ENCODE results near the gene CSMD2.
"Not testable (repeated sequence)": the region's sequence is repeated elsewhere in the genome, so short reads cannot be mapped to it uniquely, and the experiment has no call there.

The CSMD2 gene

DNA sequence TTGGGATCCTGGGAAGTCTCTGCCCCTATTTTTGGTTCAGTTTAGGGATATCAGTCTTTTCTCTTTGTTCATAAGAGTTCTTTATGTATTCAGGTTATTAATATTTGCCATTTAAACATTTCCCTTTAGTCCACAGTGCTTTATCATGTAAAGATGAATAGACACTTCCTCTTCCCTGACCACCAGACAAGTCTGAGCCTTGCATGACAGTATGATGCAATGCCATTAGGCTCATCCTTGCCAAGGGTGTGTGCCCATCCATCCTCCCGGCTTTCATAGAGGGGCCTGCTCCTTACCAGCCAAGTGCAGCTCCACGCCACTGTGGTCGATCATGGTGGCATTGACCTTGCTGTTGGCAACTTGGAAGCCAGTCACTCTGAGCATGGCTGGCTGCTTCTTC lies 640.4 kb downstream of the CSMD2 start:
- H3K27me3 Mint-ChIP-seq, result peaks cover 14% of the 10 kb centered on the region
- H3K36me3 Mint-ChIP-seq (ENCODE audit: low read depth), result no peaks in the 10 kb centered on the region
- no peak for DNase-seq
- no peaks in the 10 kb centered on the region for H3K9me3 Mint-ChIP-seq
- no peak overlapping the region for H3K4me3 Mint-ChIP-seq
- H3K27ac Mint-ChIP-seq, result no peak overlapping the region
- ATAC-seq, result no peak
- H3K4me1 Mint-ChIP-seq, result no peaks in the 10 kb centered on the region

DNA sequence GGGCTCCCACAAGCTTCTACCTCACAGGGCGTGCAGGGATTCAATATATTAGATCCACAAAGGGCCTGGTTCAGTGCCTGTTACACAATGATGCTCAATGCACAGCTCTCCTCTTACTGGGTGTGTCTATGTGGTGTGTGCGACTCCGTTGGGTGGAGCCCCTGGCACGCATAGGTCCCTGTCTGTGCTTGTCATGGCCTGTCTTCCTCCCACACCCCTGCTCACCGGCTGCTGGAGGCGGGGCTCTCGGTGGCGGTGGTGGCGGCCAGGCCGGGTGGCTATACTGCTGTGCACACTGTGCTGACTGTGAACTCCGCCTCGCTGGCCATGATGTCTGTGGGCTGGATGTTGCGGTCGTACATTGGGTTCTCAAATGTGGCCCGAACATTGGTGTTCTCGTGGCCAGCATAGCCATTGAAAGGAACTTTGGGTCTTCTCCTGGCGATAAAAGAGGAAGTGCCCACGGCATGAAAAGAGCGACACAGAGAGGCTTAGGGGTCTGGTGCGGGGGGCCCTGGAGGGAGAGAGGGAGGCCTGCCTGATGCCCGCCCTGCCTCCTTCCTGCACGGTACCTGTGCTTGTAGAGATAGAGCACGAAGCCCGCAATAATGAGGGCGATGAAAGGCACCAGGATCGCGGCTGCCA lies 645.7 kb downstream of the CSMD2 start:
- Mint-ChIP-seq H3K4me1 (no peaks in the 10 kb centered on the region), H3K27me3 (peaks cover 10% of the 10 kb centered on the region), H3K36me3 (ENCODE audit: low read depth) (no peaks in the 10 kb centered on the region), H3K27ac (no peak overlapping the region), H3K4me3 (no peak overlapping the region), H3K9me3 (no peaks in the 10 kb centered on the region)
- no peak for DNase-seq
- no peak for ATAC-seq

DNA sequence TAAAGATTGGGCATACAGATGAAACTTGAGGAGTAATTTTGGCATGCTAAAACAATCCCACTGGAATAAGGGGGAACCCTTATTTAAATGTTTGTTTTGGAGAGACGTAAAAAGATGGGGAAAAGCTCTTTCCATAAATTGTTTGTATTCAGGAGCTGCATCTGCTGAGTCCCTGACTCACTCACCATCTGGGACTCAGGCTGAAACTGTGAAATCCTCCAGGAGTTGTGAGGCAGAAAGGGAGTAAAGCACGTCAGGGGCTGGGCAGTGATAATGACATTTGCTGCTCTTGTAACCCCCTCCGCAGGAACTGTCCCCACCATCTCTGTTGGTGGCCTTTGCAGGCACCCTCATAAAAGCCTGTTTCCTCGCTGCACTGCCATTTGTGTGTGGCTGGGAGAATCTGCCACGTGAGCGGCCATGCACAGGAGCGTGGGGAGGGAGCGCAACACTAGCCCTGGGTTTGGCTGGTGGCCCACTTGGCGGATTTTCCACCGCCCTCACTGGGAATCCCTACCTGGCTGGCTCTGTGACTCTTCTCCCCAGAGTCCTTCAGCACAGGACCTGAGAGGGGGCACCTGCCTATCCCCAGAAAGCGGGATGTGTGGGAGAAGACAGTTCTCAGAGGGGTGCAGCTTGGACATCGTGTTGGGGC lies 647.3 kb downstream of the CSMD2 start:
- H3K27me3 Mint-ChIP-seq, result peaks cover 11% of the 10 kb centered on the region
- H3K4me1 Mint-ChIP-seq, result no peaks in the 10 kb centered on the region
- no peaks in the 10 kb centered on the region for H3K36me3 Mint-ChIP-seq (ENCODE audit: low read depth)
- H3K4me3 Mint-ChIP-seq, result no peak overlapping the region
- H3K9me3 Mint-ChIP-seq, result no peaks in the 10 kb centered on the region
- ATAC-seq (no peak), DNase-seq (no peak)
- no peak overlapping the region for H3K27ac Mint-ChIP-seq

DNA sequence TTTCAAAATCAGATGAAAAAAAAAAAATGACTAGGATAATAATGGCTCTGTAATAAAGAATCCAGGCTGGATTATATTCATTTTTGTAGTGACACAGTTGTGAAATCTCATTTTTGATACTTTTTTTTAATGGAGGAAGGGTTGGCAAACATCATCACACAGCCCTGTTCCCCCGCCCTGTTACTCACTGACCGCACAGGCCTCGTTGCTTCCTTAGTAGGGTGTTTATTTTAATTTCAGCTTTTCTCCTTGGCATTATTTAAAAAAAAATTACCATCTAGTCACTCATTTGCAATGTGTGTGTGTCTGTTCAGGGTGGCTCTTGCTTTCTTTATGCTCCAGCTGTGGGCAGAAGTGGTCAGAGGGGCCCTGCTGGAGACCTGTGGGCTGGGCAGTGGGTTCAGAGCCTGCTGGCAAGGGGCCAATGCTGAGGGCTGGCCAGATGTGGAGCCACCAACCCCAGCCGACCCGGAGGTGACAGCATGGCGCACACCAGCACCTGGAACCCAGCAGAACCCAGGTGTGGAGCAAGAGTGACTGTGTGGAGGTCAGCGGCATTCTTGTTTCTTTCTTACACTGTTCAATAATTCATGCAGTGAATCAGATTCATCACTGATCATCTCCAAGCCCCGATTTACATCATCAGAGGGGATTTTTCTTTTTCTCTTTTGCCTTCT lies 648.0 kb downstream of the CSMD2 start:
- Mint-ChIP-seq H3K4me1 (no peaks in the 10 kb centered on the region), H3K27ac (no peak overlapping the region), H3K4me3 (no peak overlapping the region), H3K9me3 (no peaks in the 10 kb centered on the region), H3K27me3 (peaks cover 11% of the 10 kb centered on the region), H3K36me3 (ENCODE audit: low read depth) (no peaks in the 10 kb centered on the region)
- ATAC-seq (no peak), DNase-seq (no peak)

DNA sequence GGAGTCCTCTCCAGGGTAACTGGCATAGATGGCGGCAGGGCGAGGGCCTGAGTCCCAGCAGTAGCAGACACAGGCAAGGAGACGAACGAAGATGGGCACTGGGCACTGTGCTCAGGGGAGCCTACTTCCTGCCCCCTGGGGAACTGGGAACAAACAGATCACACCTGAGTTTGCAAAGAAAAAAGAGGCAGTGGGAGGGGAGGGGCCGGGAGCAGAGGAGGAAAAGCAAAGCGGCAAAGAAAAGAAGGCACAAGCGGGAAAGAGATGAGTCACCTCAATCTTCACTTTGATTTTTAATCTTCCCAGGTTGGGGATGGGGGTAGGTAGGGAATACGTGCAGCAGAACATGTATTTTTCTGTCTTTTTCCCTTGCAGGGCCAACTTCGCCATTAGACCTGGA lies 648.6 kb downstream of the CSMD2 start:
- Mint-ChIP-seq H3K4me1 (no peaks in the 10 kb centered on the region), H3K36me3 (ENCODE audit: low read depth) (no peaks in the 10 kb centered on the region), H3K27ac (no peak overlapping the region), H3K9me3 (no peaks in the 10 kb centered on the region), H3K4me3 (no peak overlapping the region), H3K27me3 (peaks cover 11% of the 10 kb centered on the region)
- no peak for ATAC-seq
- no peak for DNase-seq

DNA sequence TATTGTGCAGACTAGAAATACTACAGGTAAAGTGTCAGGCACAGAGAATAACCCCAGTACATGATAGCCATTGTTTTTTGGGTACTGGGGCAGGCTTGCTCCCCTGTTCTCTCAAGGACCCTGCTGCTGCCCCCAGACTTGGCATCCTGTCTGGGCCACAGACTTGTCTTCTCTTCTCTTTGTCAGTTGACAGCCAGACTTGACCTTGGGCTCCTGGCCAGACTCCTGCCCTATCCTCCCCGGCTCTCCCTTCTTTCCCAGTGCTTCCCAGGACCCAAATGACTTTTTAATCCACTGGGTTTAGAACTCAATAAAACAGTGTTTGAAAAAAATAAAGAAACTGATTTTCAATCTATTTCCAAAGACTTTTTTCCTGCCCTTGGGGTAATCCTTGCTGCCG lies 649.4 kb downstream of the CSMD2 start:
- ATAC-seq (no peak), DNase-seq (no peak)
- Mint-ChIP-seq H3K36me3 (ENCODE audit: low read depth) (no peaks in the 10 kb centered on the region), H3K9me3 (no peaks in the 10 kb centered on the region), H3K27ac (no peak overlapping the region), H3K27me3 (peaks cover 10% of the 10 kb centered on the region), H3K4me3 (no peak overlapping the region), H3K4me1 (no peaks in the 10 kb centered on the region)

DNA sequence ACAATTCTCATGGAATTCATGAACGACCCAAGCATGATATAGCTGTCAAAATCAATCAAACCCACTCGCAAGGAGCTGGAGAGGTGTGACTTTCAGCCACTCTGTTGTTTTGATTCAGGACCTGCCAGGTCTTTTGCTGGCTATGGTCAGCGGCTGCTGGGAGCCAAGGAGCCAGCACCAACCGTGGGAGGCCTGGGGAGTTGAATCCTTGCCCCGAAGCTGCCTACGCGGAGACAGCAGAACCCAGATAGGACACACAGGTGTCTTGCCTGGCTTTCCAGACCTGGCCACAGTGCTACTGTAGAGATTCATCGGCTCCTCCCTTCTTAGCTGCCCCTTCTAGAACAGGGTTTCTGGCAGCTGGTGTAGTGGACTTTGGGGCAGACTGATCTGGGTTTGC lies 649.9 kb downstream of the CSMD2 start:
- Mint-ChIP-seq H3K4me3 (no peak overlapping the region), H3K27me3 (peaks cover 10% of the 10 kb centered on the region), H3K4me1 (no peaks in the 10 kb centered on the region), H3K27ac (no peak overlapping the region), H3K9me3 (no peaks in the 10 kb centered on the region), H3K36me3 (ENCODE audit: low read depth) (no peaks in the 10 kb centered on the region)
- DNase-seq (no peak), ATAC-seq (no peak)

DNA sequence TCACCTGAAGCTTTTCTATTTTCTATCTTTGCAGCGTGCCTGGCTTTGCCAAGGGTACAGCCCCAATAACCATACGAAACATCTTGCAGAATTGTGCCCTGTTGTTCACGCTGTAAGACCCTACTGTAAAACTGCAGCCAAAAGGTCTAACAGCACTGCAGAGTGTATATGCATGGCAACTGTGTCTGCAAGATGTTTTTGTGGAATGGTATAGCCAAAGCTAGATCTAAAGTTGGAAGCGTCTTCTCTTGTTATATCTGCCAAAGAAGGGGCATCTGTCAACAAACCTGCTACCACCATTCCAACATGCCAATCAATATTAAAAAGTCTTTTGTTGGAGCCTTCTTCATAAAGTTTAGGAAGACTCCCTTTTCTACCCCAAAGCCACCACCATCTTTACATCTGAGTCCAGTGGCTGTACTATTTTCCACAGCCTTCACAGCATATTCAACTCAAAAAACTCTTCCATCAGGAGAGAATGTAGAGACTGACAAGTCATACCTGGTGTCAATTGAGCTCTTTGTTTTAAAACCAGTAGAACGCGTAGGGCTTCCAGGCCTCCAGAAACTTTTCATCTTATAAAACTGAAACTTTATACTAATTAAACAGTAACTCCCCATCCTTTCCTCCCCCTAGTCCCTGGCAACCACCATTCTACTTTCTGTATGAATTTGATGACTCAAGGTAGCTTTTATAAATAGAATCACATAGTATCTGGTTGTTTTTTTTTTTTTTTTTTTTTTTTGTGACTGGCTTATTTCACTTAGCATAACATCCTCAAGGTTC lies 652.6 kb downstream of the CSMD2 start:
- Mint-ChIP-seq H3K27ac (no peak overlapping the region), H3K9me3 (no peaks in the 10 kb centered on the region), H3K4me1 (no peaks in the 10 kb centered on the region), H3K36me3 (ENCODE audit: low read depth) (no peaks in the 10 kb centered on the region), H3K27me3 (peaks cover 10% of the 10 kb centered on the region), H3K4me3 (no peak overlapping the region)
- DNase-seq (no peak), ATAC-seq (no peak)

DNA sequence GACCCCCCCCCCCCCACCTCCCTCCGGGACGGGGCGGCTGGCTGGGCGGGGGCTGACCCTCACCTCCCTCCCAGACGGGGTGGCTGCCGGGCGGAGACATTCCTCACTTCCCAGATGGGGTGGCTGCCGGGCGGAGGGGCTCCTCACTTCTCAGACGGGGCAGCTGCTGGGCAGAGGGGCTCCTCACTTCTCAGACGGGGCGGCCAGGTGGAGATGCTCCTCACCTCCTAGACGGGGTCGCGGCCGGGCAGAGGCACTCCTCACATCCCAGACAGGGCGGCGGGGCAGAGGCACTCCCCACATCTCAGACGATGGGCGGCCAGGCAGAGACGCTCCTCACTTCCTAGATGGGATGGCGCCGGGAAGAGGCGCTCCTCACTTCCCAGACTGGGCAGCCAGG lies 655.8 kb downstream of the CSMD2 start:
- DNase-seq; H3K4me1 Mint-ChIP-seq; H3K9me3 Mint-ChIP-seq; H3K36me3 Mint-ChIP-seq (ENCODE audit: low read depth); H3K4me3 Mint-ChIP-seq; H3K27ac Mint-ChIP-seq; H3K27me3 Mint-ChIP-seq; ATAC-seq: not testable (repeated sequence)

DNA sequence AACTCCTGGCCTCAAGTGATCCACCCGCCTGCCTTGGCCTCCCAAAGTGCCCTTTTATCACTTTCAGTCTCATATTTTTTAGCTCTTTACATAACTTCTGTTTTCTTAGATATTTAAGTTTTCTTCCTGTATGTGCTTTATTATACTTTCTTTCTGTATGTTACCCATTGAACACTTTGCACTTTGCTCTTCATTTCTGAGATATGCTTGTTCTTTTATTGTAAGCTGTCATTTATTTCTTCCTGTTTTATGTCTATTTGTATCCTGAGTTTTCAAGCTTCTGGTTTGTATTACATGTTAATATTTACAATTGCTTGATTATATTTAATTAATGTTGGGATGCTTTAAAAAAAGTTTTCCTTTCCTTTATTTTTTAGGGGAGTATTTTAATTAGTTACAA lies 656.9 kb downstream of the CSMD2 start:
- Mint-ChIP-seq H3K9me3 (no peaks in the 10 kb centered on the region), H3K36me3 (ENCODE audit: low read depth) (no peaks in the 10 kb centered on the region), H3K4me3 (no peak overlapping the region), H3K27ac (no peak overlapping the region), H3K4me1 (no peaks in the 10 kb centered on the region), H3K27me3 (peaks cover 5% of the 10 kb centered on the region)
- DNase-seq (no peak), ATAC-seq (no peak)

DNA sequence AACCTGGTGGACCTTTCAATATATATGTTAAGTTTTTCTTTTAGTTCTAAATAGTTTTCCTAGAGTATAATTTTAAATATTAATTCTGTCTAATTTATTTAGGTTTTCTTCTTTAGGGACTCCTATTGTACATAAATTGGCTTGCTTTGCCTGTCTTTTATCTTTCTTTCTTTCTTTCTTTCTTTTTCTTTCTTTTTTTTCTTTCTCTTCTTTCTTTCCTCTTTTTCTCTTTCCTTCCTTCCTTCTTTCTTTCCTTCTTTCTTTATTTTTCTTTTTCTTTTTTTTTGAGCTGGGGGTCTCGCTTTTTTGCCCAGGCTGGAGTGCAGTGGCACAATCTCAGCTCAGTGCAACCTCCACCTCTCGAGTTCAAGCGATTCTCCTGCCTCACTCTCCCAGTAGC lies 657.4 kb downstream of the CSMD2 start:
- peaks cover 5% of the 10 kb centered on the region for H3K27me3 Mint-ChIP-seq
- no peak for ATAC-seq
- H3K4me3 Mint-ChIP-seq, result no peak overlapping the region
- H3K36me3 Mint-ChIP-seq (ENCODE audit: low read depth), result no peaks in the 10 kb centered on the region
- no peaks in the 10 kb centered on the region for H3K4me1 Mint-ChIP-seq
- no peaks in the 10 kb centered on the region for H3K9me3 Mint-ChIP-seq
- no peak overlapping the region for H3K27ac Mint-ChIP-seq
- DNase-seq, result no peak

DNA sequence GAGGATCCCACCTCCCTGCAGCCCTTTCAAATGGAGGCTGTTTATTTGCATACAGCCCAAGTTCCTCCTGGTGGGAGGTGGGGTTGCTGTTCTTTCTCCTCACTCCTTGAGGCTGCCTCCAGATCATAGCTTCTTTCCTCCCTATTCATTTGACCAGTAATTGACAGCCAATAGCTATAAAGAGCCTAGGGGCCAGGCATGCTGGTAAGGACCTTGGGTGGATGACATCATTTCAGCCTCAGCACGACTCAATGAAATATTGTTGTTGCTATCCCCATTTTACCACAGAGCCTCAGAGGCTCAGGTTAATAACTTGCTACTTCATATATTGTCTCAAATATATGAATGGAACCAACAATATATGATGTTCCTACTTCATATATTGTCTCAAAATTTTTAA lies 661.5 kb downstream of the CSMD2 start:
- Mint-ChIP-seq H3K4me3 (no peak overlapping the region), H3K9me3 (no peaks in the 10 kb centered on the region), H3K4me1 (no peaks in the 10 kb centered on the region), H3K36me3 (ENCODE audit: low read depth) (peaks cover 2% of the 10 kb centered on the region), H3K27ac (no peak overlapping the region), H3K27me3 (peaks cover 3% of the 10 kb centered on the region)
- ATAC-seq (no peak), DNase-seq (no peak)

DNA sequence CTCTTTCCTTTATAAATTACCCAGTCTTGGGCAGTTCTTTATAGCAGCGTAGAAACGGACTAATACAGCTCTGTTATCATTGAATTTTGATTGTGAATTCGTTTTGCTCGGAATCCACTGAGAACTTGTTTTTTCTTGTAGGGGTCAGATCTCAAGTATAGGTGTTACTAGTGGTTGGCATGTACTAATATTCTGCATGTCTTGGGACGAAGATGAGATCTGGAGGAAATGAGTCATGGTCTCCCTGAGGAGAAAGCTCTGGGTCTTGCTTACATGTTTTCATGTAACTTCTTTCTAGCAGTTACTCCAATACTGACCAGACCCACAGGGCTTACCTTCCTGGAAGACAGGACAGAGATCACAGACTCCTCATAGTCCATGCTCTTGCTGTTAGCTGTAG lies 662.3 kb downstream of the CSMD2 start:
- Mint-ChIP-seq H3K9me3 (peaks cover 5% of the 10 kb centered on the region), H3K4me3 (no peak overlapping the region), H3K36me3 (ENCODE audit: low read depth) (peaks cover 5% of the 10 kb centered on the region), H3K4me1 (no peaks in the 10 kb centered on the region), H3K27ac (no peak overlapping the region), H3K27me3 (no peaks in the 10 kb centered on the region)
- no peak for DNase-seq
- ATAC-seq, result no peak

DNA sequence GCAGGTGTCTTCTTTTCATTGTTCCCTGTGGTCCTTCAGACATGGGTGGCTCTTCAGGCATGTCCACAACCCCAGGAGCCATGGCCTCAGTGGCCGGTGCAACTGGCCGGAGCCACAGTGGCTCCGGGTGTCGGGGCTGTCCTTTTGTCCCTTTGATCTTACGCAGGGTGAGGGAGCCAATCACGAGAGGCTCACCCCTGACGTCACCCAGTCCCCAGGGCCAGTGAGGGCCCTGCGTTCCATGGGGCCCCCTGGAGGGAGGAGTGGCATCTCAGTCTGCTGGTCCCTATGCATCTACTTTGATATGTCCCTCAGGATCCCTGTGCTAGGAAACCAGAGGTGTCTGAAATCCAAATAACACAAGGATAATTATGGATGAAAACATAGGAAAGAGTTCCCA lies 663.3 kb downstream of the CSMD2 start:
- Mint-ChIP-seq H3K27ac (no peak overlapping the region), H3K9me3 (peaks cover 13% of the 10 kb centered on the region), H3K36me3 (ENCODE audit: low read depth) (peaks cover 5% of the 10 kb centered on the region), H3K27me3 (no peaks in the 10 kb centered on the region), H3K4me3 (no peak overlapping the region), H3K4me1 (no peaks in the 10 kb centered on the region)
- ATAC-seq (no peak), DNase-seq (no peak)

DNA sequence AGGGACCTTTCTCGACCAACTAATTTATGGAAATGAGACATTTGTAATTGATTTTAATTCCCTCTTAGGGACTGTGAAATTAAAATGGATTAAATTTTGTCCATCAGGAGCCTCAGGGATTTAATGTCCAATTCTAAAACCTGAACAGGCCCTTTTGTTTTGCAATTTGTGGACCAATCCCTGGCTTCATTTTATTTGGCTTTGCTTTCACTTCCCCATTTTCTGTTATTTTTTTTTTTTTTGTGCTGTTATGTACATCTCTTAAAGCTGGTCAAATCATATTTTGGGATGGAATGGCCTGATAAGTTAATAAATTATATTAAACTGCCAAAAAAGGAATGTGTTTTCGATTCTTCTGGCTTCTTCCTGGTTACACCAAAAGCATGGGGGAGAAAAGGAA lies 663.7 kb downstream of the CSMD2 start:
- DNase-seq (no peak), ATAC-seq (no peak)
- Mint-ChIP-seq H3K36me3 (ENCODE audit: low read depth) (peaks cover 6% of the 10 kb centered on the region), H3K27ac (no peak overlapping the region), H3K4me3 (no peak overlapping the region), H3K4me1 (no peaks in the 10 kb centered on the region), H3K9me3 (peaks cover 15% of the 10 kb centered on the region), H3K27me3 (no peaks in the 10 kb centered on the region)
